K562 (cell line): Measurements from ENCODE around the gene ERGIC1. TPM values are rescaled to one million over a fixed set of nuclear protein-coding genes. Genes with fewer than 3 reads are reported as not detected.

Experiments used
- ATAC-seq: fragments of 200-7000 bp; cut with Tn5 transposase; 3 replicates; pipeline ENCODE4 v1.9.1; 2020; ENCODE audit warnings: moderate library complexity
- BruUV-seq: library from RNA; stranded (reverse); fragments of 400-500 nt; replicated peaks from 2 replicates; lab custom pipeline; 2021; lab: Mats Ljungman, UMichigan
- CTCF ChIA-PET: fragments of 300-600 bp; formaldehyde crosslinking; extraction: SDS; loops from one replicate; lab custom pipeline; 2021; ENCODE audit warnings: low intra/inter-chr PET ratio; lab: Yijun Ruan, JAX
- POLR2A ChIA-PET: fragments of 300-600, 350-650 bp; sonication (Branson Sonifier 250); formaldehyde crosslinking; extraction: SDS; loops from one replicate; lab custom pipeline; 2021; ENCODE audit warnings: antibody characterized with exemption, inconsistent platforms; lab: Yijun Ruan, JAX
- DNase-seq, 4 experiments: peaks; one replicate each; pipeline versions ENCODE4 v3.0.0 to v3.0.0-alpha.2; 2011 to 2018; ENCODE audit warnings: low spot score in 3 of 4, mixed read lengths in 3 of 4; ENCODE audit errors: extremely low read depth in 1 of 4
- FAIRE-seq: peaks from 2 replicates; lab custom pipeline; 2011; peaks lifted over from hg19 to GRCh38; lab: Jason Lieb, UNC
- H2AFZ ChIP-seq: 2 replicates; pipeline ENCODE4 v1.6.0; 2011; ENCODE audit warnings: low read depth, low read length, control low read depth, inconsistent platforms
- H3K27ac ChIP-seq: fragments of 200-600 bp; 3 replicates; pipeline ENCODE4 v1.8.0; 2011; ENCODE audit warnings: low read depth, mild to moderate bottlenecking, control low read depth, inconsistent platforms, low read length, moderate library complexity, mixed read lengths; ENCODE audit errors: extremely low read depth
- H3K27me3 ChIP-seq, 2 experiments: fragments of 300-600 bp in 1 of 2; 2 replicates in 1 of 2; 3 replicates in 1 of 2; pipeline versions ENCODE4 v1.6.0 to v1.8.0; 2011; ENCODE audit warnings: inconsistent platforms in 2 of 2, low read length in 2 of 2, mild to moderate bottlenecking in 1 of 2, mixed read lengths in 1 of 2, moderate library complexity in 1 of 2; ENCODE audit not compliant: control insufficient read depth in 2 of 2, insufficient read depth in 2 of 2
- H3K36me3 ChIP-seq: fragments of 300-600 bp; 3 replicates; pipeline ENCODE4 v1.8.0; 2011; ENCODE audit warnings: mild to moderate bottlenecking, low read length, inconsistent platforms; ENCODE audit not compliant: control insufficient read depth, insufficient read depth
- H3K4me1 ChIP-seq, 2 experiments: fragments of 200-600 bp in 1 of 2; replicated peaks in 1 of 2; 2 replicates in 1 of 2; 3 replicates in 1 of 2; pipeline versions ENCODE4 v1.5.1 to v1.8.0; 2011; ENCODE audit warnings: inconsistent platforms in 2 of 2, low read length in 2 of 2, mild to moderate bottlenecking in 1 of 2, mixed read lengths in 1 of 2, moderate library complexity in 1 of 2; ENCODE audit not compliant: control insufficient read depth in 2 of 2, insufficient read depth in 2 of 2
- H3K4me2 ChIP-seq: 2 replicates; pipeline ENCODE4 v1.6.1; 2011; ENCODE audit warnings: low read length, control low read depth, inconsistent platforms, mixed read lengths; ENCODE audit not compliant: insufficient read depth
- H3K4me3 ChIP-seq: fragments of 200-600 bp; sonication (generic), shearing (Covaris generic); 2 replicates; pipeline ENCODE4 v1.5.1; 2016; ENCODE audit warnings: control low read depth, inconsistent platforms
- H3K79me2 ChIP-seq: fragments of 200-600 bp; 3 replicates; pipeline ENCODE4 v1.8.0; 2011; ENCODE audit warnings: low read length, inconsistent platforms; ENCODE audit not compliant: control insufficient read depth, insufficient read depth
- H3K9ac ChIP-seq, 2 experiments: 2 replicates each; pipeline versions ENCODE4 v1.6.0 to v1.6.1; 2011; ENCODE audit warnings: low read depth in 2 of 2, low read length in 2 of 2, control low read depth in 1 of 2, inconsistent platforms in 1 of 2, mild to moderate bottlenecking in 1 of 2, mixed read lengths in 1 of 2; ENCODE audit not compliant: insufficient read depth in 1 of 2
- H3K9me1 ChIP-seq: one replicate; pipeline ENCODE4 v1.6.0; 2011; ENCODE audit warnings: inconsistent platforms, mild to moderate bottlenecking, low read length, moderate library complexity; ENCODE audit not compliant: control insufficient read depth, insufficient read depth
- H3K9me3 ChIP-seq: replicated peaks from 2 replicates; pipeline ENCODE4 v1.5.1; 2011; ENCODE audit warnings: low read depth, low read length, inconsistent platforms; ENCODE audit not compliant: control insufficient read depth, insufficient read depth
- H4K20me1 ChIP-seq: replicated peaks from 2 replicates; pipeline ENCODE4 v1.6.1; 2011; ENCODE audit warnings: low read length, inconsistent platforms, mixed read lengths; ENCODE audit not compliant: control insufficient read depth, insufficient read depth
- BACH1 ChIP-seq: fragments of 200-800 bp; sonication (Bioruptor generic); IDR thresholded peaks from 2 replicates; pipeline ENCODE4 v1.6.1; 2016; ENCODE audit warnings: missing genetic modification characterization, missing compliant biosample characterization
- CBX3 ChIP-seq, 2 experiments: IDR thresholded peaks; 1 replicate in 1 of 2; 2 replicates in 1 of 2; pipeline ENCODE4 v1.6.1; 2012; ENCODE audit warnings: inconsistent platforms in 2 of 2, low read length in 2 of 2, borderline replicate concordance in 1 of 2, control low read depth in 1 of 2
- KAT7 ChIP-seq: sonication (generic); formaldehyde crosslinking; IDR thresholded peaks from 2 replicates; pipeline ENCODE4 v1.8.0; 2022; ENCODE audit warnings: missing genetic modification reagents, mild to moderate bottlenecking, borderline replicate concordance
- RBM25 ChIP-seq: fragments of 200-400 bp; formaldehyde crosslinking; IDR thresholded peaks from 2 replicates; pipeline ENCODE4 v1.6.1; 2018; ENCODE audit warnings: low read length, low read depth, moderate library complexity; ENCODE audit not compliant: severe bottlenecking
- TRIM28 ChIP-seq: fragments of 450-650 bp; IDR thresholded peaks from 2 replicates; pipeline ENCODE4 v1.6.1; 2017
- ZNF12 ChIP-seq: sonication (generic); formaldehyde crosslinking; IDR thresholded peaks from 2 replicates; pipeline ENCODE4 v1.4.0; 2020; ENCODE audit warnings: mild to moderate bottlenecking, missing genetic modification reagents
- ZNF121 ChIP-seq: sonication (generic); formaldehyde crosslinking; conservative IDR thresholded peaks from 2 replicates; pipeline ENCODE4 v1.8.0; 2022; ENCODE audit warnings: missing genetic modification reagents
- ZNF431 ChIP-seq: sonication (generic); formaldehyde crosslinking; IDR thresholded peaks from 2 replicates; pipeline ENCODE4 v1.8.0; 2022; ENCODE audit warnings: mild to moderate bottlenecking, missing genetic modification reagents
- WGBS: fragments of 100-300 bp; shearing (Covaris generic); methylation state at CpG from one replicate; pipeline ENCODE4 v1.1.6; 2016; ENCODE audit warnings: low coverage, mixed read lengths; ENCODE audit not compliant: insufficient coverage; ENCODE audit errors: missing lambda C conversion rate; 5-methylcytosine and 5-hydroxymethylcytosine counted together
- in situ Hi-C: fragments of 300-500 bp; cut with MboI; formaldehyde crosslinking; loops from 4 replicates; pipeline ENCODE4 v1.15.0; 2018; ENCODE audit warnings: inconsistent platforms, mixed read lengths
- intact Hi-C: fragments of 100-400 bp; cut with micrococcal nuclease; formaldehyde crosslinking; loops from 2 replicates; pipeline ENCODE4 v1.14.2; 2022
- polyA plus RNA-seq, 8 experiments: library from polyadenylated mRNA; depleted of rRNA in 4 of 8; stranded (reverse) in 5 of 8; unstranded in 3 of 8; fragments of >200 nt; fragmentation: Nextera tagmentation in 2 of 8; fragmentation: Illumina TruSeq in 1 of 8; extraction: Ambion mirVana in 2 of 8; extraction: Trizol in 1 of 8; gene quantifications; 2 replicates each; pipeline versions ENCODE4 v1.2.1 to v1.2.3, GENCODE V29; 2011 to 2014; ENCODE audit warnings: inconsistent platforms in 1 of 8, missing spikeins in 1 of 8
- total RNA-seq, 7 experiments: library from RNA; depleted of rRNA in 6 of 7; stranded (reverse); fragments of >200 nt in 6 of 7; fragmentation: Illumina TruSeq in 2 of 7; extraction: Trizol in 2 of 7; gene quantifications; 2 replicates each; pipeline versions ENCODE4 v1.2.1 to v1.2.3, GENCODE V29; 2011 to 2021; ENCODE audit warnings: low replicate concordance in 1 of 7
- TF ChIP-seq, protein P1 (sequence below): sonication (generic); formaldehyde crosslinking; IDR thresholded peaks from 2 replicates; pipeline ENCODE4 v1.8.1; 2023; ENCODE audit warnings: mild to moderate bottlenecking, missing genetic modification reagents, moderate library complexity
- TF ChIP-seq, protein P2 (sequence below), 2 experiments: fragments of 250-450 bp in 1 of 2; fragments of 450-650 bp in 1 of 2; sonication (Bioruptor Pico) in 1 of 2; IDR thresholded peaks; 2 replicates each; pipeline versions ENCODE4 v1.6.1 to v1.8.0; 2016 to 2021; ENCODE audit warnings: mild to moderate bottlenecking in 2 of 2, moderate library complexity in 2 of 2, missing compliant biosample characterization in 1 of 2, missing genetic modification characterization in 1 of 2

The ERGIC1 gene
- total and polyA plus RNA-seq, 9 of the 15 experiments (the other 6 are each of a cell fraction or from before 2014, with no cell fraction given) = 5.5 to 68.4 (median 36.4) TPM

DNA sequence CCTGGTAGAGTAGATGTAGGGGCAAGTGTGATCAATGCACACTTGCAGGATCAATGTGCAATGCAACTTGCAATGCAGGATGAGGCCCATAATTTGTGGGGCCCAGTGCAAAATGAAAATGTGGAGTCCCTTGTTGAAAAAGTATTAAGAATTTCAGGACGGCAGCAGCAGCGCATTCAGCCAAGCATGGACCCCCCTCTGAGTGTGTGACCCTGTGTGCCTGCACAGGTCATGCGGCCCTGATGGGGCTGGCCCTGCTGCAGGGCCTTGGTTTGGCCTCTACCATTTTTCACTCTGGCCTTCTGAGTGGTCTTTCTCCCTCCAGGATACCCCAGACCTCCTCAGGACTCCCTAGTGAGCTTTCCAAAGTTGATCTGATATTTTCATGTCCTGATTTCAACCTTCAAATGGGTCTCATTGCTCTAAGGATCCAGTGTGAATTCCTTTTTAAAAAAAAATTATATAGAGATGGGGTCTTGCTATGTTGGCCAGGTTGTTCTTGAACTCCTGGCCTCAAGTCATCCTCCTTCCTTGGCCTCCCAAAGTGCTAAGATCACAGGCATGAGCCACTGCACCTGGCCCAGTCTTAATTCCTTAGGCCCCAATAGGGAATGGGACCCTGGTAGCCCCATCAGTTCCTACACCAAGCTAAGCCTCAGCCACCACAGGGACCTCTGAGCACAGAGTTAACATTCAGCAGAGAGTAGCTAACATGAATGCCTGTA is 4.3 kb downstream of the ERGIC1 start:
- BruUV-seq = no TSS peak
- H3K36me3 ChIP-seq = peaks cover 9% of the 10 kb centered on the region; the same call in 2 of the 3 replicates
- FAIRE-seq (no peak), DNase-seq (no peak), ATAC-seq (no peak)
- no peaks in the 10 kb centered on the region for H3K27me3 ChIP-seq
- intact Hi-C loops = no loop called here
- peaks cover 3 to 35% of the 10 kb centered on the region in 2 experiments for H3K4me1 ChIP-seq
- no peaks in the 10 kb centered on the region for H3K9me1 ChIP-seq
- in situ Hi-C loops = no loop called here
- H3K4me3 ChIP-seq = no peak overlapping the region
- peak; percentile 87 for TF ChIP-seq ZNF121 (CRISPR knock-in tag)
- peak; percentile 41 for TF ChIP-seq RBM25
- TF ChIP-seq KAT7 (CRISPR knock-in tag) = no peak
- H3K79me2 ChIP-seq = peaks cover 17% of the 10 kb centered on the region
- CTCF ChIA-PET = no interaction called here
- 80% methylated on average over 3 of the region's 3 CpGs for WGBS
- H3K27ac ChIP-seq = no peak overlapping the region
- POLR2A ChIA-PET = no interaction called here
- no peak overlapping the region for H3K4me2 ChIP-seq
- H3K9me3 ChIP-seq = no peaks in the 10 kb centered on the region
- H3K9ac ChIP-seq = no peak overlapping the region
- no peak overlapping the region for H2AFZ ChIP-seq
- no peaks in the 10 kb centered on the region for H4K20me1 ChIP-seq

GRCh38 chr5:172839669-172840431 is 5.8 kb downstream of the ERGIC1 start:
- CTCF ChIA-PET = no interaction called here
- no peak overlapping the region for H2AFZ ChIP-seq
- no TSS peak for BruUV-seq
- in situ Hi-C loops = no loop called here
- H3K9ac ChIP-seq = no peak overlapping the region
- intact Hi-C loops = no loop called here
- H4K20me1 ChIP-seq = no peaks in the 10 kb centered on the region; the same call in 1 of the 2 replicates
- peaks cover 5% of the 10 kb centered on the region for H3K9me1 ChIP-seq
- ATAC-seq (no peak), DNase-seq (no peak), FAIRE-seq (no peak)
- no peak overlapping the region for H3K4me2 ChIP-seq
- peaks cover 0 to 20% of the 10 kb centered on the region in 2 experiments; a peak in 3 of 5 replicates for H3K4me1 ChIP-seq
- H3K9me3 ChIP-seq = no peaks in the 10 kb centered on the region
- H3K79me2 ChIP-seq = peaks cover 10% of the 10 kb centered on the region
- POLR2A ChIA-PET = no interaction called here
- H3K4me3 ChIP-seq = no peak overlapping the region
- no peak overlapping the region for H3K27ac ChIP-seq
- H3K27me3 ChIP-seq = no peaks in the 10 kb centered on the region
- peaks cover 15% of the 10 kb centered on the region; the same call in 2 of the 3 replicates for H3K36me3 ChIP-seq
- 62% methylated on average over 13 of the region's 13 CpGs for WGBS
- TF ChIP-seq, protein P1, sequence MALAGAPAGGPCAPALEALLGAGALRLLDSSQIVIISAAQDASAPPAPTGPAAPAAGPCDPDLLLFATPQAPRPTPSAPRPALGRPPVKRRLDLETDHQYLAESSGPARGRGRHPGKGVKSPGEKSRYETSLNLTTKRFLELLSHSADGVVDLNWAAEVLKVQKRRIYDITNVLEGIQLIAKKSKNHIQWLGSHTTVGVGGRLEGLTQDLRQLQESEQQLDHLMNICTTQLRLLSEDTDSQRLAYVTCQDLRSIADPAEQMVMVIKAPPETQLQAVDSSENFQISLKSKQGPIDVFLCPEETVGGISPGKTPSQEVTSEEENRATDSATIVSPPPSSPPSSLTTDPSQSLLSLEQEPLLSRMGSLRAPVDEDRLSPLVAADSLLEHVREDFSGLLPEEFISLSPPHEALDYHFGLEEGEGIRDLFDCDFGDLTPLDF (CRISPR knock-in tag) = no peak
- TF ChIP-seq CBX3 (IDR thresholded peaks at IDR 0.05; ENCODE audit: borderline replicate concordance in 1 of 2, low read length in 2 of 2) (no peak), BACH1 (no peak), TRIM28 (no peak), ZNF12 (CRISPR knock-in tag) (no peak), ZNF431 (no peak)
- TF ChIP-seq, protein P2, sequence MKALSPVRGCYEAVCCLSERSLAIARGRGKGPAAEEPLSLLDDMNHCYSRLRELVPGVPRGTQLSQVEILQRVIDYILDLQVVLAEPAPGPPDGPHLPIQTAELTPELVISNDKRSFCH (CRISPR knock-in tag; IDR thresholded peaks at IDR 0.05) = no peak
- TF ChIP-seq, protein P2 (tag; IDR thresholded peaks at IDR 0.05) = no peak
